ENCODE results near the gene ASIC2.

DNA sequence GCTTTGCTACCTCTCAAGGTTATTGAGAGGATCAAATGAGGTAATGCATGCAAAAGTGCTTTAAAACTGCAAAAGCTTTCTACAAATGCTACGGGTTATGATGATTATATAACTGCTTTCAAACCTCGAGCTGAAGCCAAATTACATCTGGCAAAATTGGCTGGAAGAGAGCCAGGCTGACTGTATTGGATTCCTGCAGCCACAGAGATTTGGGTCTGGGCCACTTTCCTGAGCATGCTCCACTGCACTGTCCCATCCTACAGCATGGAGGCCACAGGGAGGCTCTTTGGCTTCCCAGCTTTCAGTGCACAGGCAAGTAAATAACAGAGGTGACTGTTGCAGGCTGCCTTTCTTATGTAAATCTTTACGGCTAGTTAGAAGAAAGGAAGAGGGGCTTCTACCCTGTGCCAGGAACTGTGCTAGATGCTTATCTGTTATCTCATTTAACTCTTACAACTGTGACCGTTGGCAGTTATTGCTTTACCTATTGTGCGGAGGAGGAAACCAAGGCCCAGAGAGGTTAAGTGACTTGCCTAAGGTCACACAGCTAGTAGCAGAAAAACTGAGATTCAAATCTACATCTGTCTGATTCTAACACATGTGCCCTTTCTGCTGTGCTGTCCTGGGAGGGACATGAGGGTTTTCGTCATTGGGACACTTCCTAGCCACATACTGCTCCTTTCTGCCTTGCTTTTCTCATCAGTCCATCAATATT is 179.7 kb downstream of the ASIC2 start:
- TF ChIP-seq, protein P1, sequence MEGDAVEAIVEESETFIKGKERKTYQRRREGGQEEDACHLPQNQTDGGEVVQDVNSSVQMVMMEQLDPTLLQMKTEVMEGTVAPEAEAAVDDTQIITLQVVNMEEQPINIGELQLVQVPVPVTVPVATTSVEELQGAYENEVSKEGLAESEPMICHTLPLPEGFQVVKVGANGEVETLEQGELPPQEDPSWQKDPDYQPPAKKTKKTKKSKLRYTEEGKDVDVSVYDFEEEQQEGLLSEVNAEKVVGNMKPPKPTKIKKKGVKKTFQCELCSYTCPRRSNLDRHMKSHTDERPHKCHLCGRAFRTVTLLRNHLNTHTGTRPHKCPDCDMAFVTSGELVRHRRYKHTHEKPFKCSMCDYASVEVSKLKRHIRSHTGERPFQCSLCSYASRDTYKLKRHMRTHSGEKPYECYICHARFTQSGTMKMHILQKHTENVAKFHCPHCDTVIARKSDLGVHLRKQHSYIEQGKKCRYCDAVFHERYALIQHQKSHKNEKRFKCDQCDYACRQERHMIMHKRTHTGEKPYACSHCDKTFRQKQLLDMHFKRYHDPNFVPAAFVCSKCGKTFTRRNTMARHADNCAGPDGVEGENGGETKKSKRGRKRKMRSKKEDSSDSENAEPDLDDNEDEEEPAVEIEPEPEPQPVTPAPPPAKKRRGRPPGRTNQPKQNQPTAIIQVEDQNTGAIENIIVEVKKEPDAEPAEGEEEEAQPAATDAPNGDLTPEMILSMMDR (IDR thresholded peaks at IDR 0.05): no peak
- TF ChIP-seq POLR2AphosphoS5 (IDR thresholded peaks at IDR 0.05): no peak
